ENCODE results near the gene CYFIP1. TPM values are rescaled to one million over a fixed set of nuclear protein-coding genes. Genes with fewer than 3 reads are reported as not detected.

The CYFIP1 gene
- total RNA-seq (100 to 1,000 TPM; 108 to 136 TPM), polyA plus RNA-seq (10 to 100 TPM; 27.0 to 65.5 TPM)
- long read RNA-seq, donor 1, full-length matches to known transcripts = 7 of 75 reads
- long read RNA-seq, donor 1, partial matches to known transcripts = 59 of 75 reads
- long read RNA-seq, donor 1, other reads (novel, unspliced or antisense) = 9 of 75 reads
- long read RNA-seq, donor 2, full-length matches to known transcripts = 3 of 3 reads
- long read RNA-seq, donor 2, partial matches to known transcripts = 0 of 3 reads
- long read RNA-seq, donor 2, other reads (novel, unspliced or antisense) = 0 of 3 reads
- long read RNA-seq, donor 3, full-length matches to known transcripts = 1 of 1 reads
- long read RNA-seq, donor 3, partial matches to known transcripts = 0 of 1 reads
- long read RNA-seq, donor 3, other reads (novel, unspliced or antisense) = 0 of 1 reads
- long read RNA-seq, donor 4, full-length matches to known transcripts = 2 of 2 reads
- long read RNA-seq, donor 4, partial matches to known transcripts = 0 of 2 reads
- long read RNA-seq, donor 4, other reads (novel, unspliced or antisense) = 0 of 2 reads
- long read RNA-seq, donor 5, full-length matches to known transcripts = 4 of 10 reads
- long read RNA-seq, donor 5, partial matches to known transcripts = 6 of 10 reads
- long read RNA-seq, donor 5, other reads (novel, unspliced or antisense) = 0 of 10 reads

DNA sequence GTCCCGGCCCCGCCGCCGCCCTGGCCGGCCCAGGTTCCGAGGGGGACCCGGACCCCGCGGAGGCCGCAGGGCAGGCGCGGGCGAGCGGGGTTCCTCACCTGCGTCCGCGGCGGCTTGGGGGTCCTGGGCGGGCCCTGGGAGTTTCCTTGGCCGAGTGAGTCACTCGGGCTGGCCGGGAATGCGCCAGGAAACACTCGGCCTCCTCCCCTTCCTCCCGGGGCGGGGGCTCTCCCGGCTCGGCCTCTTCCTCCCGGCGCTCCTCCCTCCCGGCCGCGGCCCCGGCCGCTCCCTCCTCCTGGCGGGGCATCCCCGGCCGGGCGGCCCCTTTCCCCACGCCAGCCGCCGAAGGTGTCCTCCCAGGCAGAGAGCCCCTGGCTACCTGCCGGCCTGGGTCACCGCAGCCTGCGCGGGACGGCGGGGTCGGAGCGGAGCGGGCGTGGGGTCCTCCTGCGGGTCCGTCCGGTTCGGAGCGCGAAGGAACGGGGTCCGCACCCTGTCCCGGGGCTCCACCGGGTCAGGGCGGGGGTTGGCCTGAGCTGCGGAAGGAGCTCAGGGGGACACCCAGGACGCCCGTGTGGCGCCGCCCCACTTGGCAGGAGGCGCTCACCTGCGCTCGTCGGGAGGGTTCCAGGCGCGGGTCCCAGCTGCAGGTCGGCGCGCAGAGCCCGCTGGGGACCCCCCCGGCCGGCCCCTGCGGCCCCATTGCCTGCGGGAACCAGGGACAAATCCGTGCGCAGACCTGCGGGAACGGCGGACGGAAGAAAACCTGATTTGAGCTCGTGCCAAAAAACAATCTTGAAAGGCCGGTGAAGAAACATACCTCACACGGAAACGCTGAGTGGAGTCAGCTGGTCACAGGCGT is at the start of gene CYFIP1:
CYFIP1 (minus strand) TSS at position 180 of the 862 bp plus-strand sequence. CDS start 33,083 bp downstream, outside the sequence.
- Histone ChIP-seq H3K27ac (ENCODE audit: low read depth in 1 of 2, low read length in 1 of 2) (peak within 1 kb of the TSS; percentile 63 to 97), H3K9me3 (ENCODE audit: control insufficient read depth in 4 of 4, insufficient read depth in 3 of 4, low read length in 3 of 4) (no peaks in the 10 kb centered on the region), H3K4me3 (peak within 1 kb of the TSS; percentile 94), H3K9ac (ENCODE audit: insufficient read depth in 1 of 2, low read length in 2 of 2) (peak within 1 kb of the TSS; percentile 68 to 83), H3K4me1 (ENCODE audit: control insufficient read depth in 5 of 5, insufficient read depth in 5 of 5, low read length in 5 of 5) (peaks cover 0 to 14% (median 4%) of the 10 kb centered on the region in 5 donors), H3K27me3 (ENCODE audit: control insufficient read depth in 3 of 3, insufficient read depth in 3 of 3, low read length in 2 of 3) (no peaks in the 10 kb centered on the region), H3K36me3 (ENCODE audit: control insufficient read depth in 4 of 4, insufficient read depth in 4 of 4, low read length in 4 of 4) (no peaks in the 10 kb centered on the region)
- 1% methylated on average over 61 to 93 of the region's 93 CpGs for WGBS, 2 donors
- TF ChIP-seq, protein P1, sequence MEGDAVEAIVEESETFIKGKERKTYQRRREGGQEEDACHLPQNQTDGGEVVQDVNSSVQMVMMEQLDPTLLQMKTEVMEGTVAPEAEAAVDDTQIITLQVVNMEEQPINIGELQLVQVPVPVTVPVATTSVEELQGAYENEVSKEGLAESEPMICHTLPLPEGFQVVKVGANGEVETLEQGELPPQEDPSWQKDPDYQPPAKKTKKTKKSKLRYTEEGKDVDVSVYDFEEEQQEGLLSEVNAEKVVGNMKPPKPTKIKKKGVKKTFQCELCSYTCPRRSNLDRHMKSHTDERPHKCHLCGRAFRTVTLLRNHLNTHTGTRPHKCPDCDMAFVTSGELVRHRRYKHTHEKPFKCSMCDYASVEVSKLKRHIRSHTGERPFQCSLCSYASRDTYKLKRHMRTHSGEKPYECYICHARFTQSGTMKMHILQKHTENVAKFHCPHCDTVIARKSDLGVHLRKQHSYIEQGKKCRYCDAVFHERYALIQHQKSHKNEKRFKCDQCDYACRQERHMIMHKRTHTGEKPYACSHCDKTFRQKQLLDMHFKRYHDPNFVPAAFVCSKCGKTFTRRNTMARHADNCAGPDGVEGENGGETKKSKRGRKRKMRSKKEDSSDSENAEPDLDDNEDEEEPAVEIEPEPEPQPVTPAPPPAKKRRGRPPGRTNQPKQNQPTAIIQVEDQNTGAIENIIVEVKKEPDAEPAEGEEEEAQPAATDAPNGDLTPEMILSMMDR (IDR thresholded peaks at IDR 0.05; ENCODE audit: control extremely low read depth, extremely low read depth) = no peak
- DNase-seq = peak; percentile 89 to 91 (median 89)
- peak; percentile 94 for ATAC-seq (ENCODE audit: insufficient read depth, low FRiP score)

DNA sequence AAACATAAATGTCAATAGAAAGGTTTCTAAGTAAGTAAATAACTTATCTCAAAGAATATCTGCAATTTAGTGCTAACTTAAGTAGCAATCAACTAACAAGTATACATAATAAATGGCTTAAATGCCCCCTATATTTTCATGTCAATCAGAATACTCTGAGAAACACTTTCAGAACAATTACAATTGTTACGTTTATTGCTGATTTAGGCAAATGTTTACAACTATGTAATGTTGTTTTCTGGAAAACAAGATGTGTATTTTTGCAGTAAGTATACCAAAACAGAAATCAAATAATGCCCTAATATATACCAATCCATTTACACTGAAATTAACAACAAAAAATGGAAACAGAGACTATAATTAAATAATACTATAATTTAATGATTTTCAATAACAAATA is 46.0 kb upstream of the CYFIP1 start:
- Histone ChIP-seq H3K27ac (ENCODE audit: low read depth in 1 of 2, low read length in 1 of 2) (no peak overlapping the region), H3K4me1 (ENCODE audit: control insufficient read depth in 5 of 5, insufficient read depth in 5 of 5, low read length in 5 of 5) (no peaks in the 10 kb centered on the region), H3K4me3 (no peak overlapping the region), H3K27me3 (ENCODE audit: control insufficient read depth in 3 of 3, insufficient read depth in 3 of 3, low read length in 2 of 3) (no peaks in the 10 kb centered on the region), H3K36me3 (ENCODE audit: control insufficient read depth in 4 of 4, insufficient read depth in 4 of 4, low read length in 4 of 4) (peaks cover 17 to 56% (median 40%) of the 10 kb centered on the region in 4 donors), H3K9ac (ENCODE audit: insufficient read depth in 1 of 2, low read length in 2 of 2) (no peak overlapping the region), H3K9me3 (ENCODE audit: control insufficient read depth in 4 of 4, insufficient read depth in 3 of 4, low read length in 3 of 4) (no peaks in the 10 kb centered on the region)
- WGBS, 2 donors = 88 to 94% methylated on average over 1 of the region's 1 CpG
- no peak for ATAC-seq (ENCODE audit: insufficient read depth, low FRiP score)
- TF ChIP-seq, protein P1 (IDR thresholded peaks at IDR 0.05; ENCODE audit: control extremely low read depth, extremely low read depth) = no peak
- no peak for DNase-seq

DNA sequence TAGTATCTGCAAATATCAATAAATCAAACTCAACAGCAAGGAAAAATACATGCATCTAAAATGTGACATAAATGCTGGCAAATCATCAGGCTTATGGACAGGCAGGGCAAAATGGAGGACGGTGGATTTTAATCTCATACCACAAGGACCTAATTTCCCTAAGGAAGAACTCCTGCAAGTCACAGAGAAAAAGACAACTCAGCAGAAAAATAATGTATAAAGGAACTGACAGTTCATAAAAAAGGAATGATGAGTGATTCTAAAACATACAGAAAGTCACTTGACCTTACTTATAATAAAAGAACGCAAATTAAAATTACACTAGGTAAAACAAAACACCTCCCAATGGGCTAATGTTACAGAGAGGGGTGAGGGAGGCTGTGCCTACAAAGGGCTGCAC is 42.0 kb upstream of the CYFIP1 start:
- Histone ChIP-seq H3K4me3 (no peak overlapping the region), H3K36me3 (ENCODE audit: control insufficient read depth in 4 of 4, insufficient read depth in 4 of 4, low read length in 4 of 4) (peaks cover 32 to 57% (median 38%) of the 10 kb centered on the region in 4 donors), H3K9me3 (ENCODE audit: control insufficient read depth in 4 of 4, insufficient read depth in 3 of 4, low read length in 3 of 4) (no peaks in the 10 kb centered on the region), H3K27ac (ENCODE audit: low read depth in 1 of 2, low read length in 1 of 2) (no peak overlapping the region), H3K4me1 (ENCODE audit: control insufficient read depth in 5 of 5, insufficient read depth in 5 of 5, low read length in 5 of 5) (no peaks in the 10 kb centered on the region), H3K27me3 (ENCODE audit: control insufficient read depth in 3 of 3, insufficient read depth in 3 of 3, low read length in 2 of 3) (no peaks in the 10 kb centered on the region), H3K9ac (ENCODE audit: insufficient read depth in 1 of 2, low read length in 2 of 2) (no peak overlapping the region)
- DNase-seq = no peak
- ATAC-seq (ENCODE audit: insufficient read depth, low FRiP score) = no peak
- TF ChIP-seq, protein P1 (IDR thresholded peaks at IDR 0.05; ENCODE audit: control extremely low read depth, extremely low read depth) = no peak
- 94 to 95% methylated on average over 2 of the region's 2 CpGs for WGBS, 2 donors
